Measurements from ENCODE around the gene GALNT14.

Gene GALNT14

DNA sequence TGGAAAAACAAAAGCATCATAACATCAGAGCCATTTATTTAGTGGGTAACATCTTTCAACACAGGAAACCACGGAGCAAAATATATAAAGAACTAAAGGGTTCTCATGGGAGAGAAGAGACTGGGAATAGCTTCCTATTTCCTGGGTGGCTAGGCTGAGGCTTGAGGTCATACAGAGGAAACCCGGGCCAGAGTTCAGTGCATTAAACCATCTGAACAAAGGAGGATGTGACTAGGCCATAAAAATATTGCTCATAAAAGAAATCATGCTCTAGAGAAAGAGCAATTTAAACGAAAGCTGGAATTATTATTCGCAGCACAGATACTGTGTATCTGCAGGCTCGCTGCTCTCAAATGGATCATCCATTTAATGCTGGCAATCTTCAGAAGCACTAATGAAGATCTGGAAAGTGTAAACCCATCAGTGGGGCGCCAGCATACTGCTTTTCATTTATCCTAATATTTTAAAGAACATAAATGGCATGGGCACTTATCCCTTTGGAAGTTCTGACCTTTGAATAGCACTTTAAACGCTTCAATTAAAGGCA, 83.3 kb downstream of the GALNT14 start:
- no peak overlapping the region for H3K4me3 ChIP-seq (ENCODE audit: low read depth, low read length)
- TF ChIP-seq, protein P1, sequence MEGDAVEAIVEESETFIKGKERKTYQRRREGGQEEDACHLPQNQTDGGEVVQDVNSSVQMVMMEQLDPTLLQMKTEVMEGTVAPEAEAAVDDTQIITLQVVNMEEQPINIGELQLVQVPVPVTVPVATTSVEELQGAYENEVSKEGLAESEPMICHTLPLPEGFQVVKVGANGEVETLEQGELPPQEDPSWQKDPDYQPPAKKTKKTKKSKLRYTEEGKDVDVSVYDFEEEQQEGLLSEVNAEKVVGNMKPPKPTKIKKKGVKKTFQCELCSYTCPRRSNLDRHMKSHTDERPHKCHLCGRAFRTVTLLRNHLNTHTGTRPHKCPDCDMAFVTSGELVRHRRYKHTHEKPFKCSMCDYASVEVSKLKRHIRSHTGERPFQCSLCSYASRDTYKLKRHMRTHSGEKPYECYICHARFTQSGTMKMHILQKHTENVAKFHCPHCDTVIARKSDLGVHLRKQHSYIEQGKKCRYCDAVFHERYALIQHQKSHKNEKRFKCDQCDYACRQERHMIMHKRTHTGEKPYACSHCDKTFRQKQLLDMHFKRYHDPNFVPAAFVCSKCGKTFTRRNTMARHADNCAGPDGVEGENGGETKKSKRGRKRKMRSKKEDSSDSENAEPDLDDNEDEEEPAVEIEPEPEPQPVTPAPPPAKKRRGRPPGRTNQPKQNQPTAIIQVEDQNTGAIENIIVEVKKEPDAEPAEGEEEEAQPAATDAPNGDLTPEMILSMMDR (IDR thresholded peaks at IDR 0.05; ENCODE audit: low read depth, low read length): no peak

DNA sequence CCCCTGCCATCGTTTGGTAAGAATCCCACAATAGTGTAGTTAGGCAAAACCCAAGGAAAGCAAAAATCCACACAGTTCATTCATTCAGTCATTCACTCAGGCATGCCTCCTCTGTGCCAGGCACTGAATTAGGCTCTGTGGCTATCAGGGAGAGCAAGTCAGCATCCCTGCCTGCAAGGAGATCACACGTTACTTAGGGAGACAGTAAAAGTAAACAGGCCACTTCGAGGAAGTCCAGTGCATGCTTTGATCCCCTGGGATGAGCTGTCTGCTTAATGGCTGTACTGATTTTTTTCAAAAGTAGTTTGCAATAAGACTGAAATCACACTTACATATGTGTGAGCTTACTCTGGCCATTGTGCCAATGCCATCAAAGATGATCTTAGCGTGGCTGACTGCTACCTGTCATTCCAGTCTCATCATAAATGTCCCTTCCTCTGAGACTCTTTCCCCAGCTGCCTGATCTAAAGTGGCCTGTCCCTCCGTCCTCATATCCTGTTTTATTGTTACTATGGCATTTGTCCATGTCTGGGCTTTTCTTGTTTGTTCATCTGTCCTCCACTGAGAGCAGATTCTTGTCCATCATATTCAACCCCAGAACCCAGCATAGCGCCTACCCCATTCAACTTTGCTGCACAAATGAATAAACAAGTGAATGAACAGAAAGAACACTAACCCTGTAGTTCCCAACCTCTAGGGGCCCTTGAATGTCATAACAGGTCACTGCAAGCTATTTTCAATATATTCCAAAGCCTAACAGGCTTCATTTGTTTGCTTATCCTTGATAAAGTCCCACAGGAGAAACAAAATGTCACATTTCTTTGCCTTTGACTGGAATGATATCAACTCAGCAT, 84.1 kb downstream of the GALNT14 start:
- H3K4me3 ChIP-seq (ENCODE audit: low read depth, low read length): no peak overlapping the region
- TF ChIP-seq, protein P1 (IDR thresholded peaks at IDR 0.05; ENCODE audit: low read depth, low read length): no peak

DNA sequence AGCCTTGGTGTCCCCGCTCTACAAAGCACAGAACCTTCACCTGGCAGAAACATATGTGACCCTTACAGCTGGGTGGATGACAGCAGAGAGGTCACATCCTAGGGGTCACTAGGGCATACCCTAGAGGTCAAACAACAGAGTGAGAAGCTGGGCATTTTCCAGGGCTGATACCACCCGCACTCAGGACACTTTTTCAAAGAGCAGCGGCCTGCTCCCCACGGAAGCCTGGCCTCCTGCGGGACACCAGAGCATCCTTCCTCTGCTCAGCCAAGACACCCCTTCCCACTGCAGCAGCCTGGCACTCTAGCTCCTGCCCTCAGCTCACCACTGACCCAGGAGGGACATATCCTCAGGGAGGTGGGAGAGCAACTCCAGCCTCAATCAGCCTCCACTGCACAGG, 86.0 kb downstream of the GALNT14 start:
- H3K4me3 ChIP-seq (ENCODE audit: low read depth, low read length): no peak overlapping the region
- TF ChIP-seq, protein P1 (IDR thresholded peaks at IDR 0.05; ENCODE audit: low read depth, low read length): no peak

DNA sequence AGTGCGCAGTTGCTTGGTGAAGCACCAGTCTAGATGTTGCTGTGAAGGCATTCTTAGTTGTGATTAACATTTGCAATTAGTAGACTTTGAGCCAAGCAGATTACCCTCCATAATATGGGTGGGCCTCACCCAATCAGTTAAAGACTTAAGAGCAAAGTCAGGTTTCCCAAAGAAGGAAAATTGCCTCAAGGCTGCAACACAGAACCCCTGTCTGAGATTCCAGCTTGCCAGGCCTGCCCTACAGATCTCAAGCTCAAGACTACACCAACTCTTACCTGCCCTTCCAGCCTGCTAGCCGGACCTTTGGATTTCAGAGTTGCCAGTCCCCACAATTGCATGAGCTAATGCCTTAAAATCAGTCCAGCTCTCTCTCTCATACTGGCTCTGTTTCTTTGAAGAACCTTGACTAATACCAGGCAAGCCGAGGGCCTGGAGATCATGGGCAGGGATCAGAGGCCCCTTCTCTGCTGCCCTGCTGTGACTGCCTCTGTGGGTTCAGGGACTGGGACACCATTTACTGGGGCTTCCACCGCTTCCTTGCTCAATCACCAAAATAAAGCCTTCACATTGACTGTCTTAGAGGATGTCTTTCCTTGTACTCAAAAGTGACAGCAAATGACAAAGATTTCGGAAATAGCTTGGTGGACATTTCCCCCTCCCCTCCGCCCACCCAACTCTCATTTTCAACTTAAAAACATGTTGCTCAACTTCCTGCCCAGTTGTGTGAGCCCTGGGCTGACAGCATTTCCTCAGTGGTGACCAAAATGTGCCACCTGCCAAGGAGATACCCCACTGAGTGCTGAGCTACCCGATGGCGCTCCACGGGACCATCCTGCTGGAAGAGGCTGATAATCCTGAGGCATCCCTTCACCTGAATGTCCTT, 86.7 kb downstream of the GALNT14 start:
- no peak overlapping the region for H3K4me3 ChIP-seq (ENCODE audit: low read depth, low read length)
- TF ChIP-seq, protein P1 (IDR thresholded peaks at IDR 0.05; ENCODE audit: low read depth, low read length): no peak

DNA sequence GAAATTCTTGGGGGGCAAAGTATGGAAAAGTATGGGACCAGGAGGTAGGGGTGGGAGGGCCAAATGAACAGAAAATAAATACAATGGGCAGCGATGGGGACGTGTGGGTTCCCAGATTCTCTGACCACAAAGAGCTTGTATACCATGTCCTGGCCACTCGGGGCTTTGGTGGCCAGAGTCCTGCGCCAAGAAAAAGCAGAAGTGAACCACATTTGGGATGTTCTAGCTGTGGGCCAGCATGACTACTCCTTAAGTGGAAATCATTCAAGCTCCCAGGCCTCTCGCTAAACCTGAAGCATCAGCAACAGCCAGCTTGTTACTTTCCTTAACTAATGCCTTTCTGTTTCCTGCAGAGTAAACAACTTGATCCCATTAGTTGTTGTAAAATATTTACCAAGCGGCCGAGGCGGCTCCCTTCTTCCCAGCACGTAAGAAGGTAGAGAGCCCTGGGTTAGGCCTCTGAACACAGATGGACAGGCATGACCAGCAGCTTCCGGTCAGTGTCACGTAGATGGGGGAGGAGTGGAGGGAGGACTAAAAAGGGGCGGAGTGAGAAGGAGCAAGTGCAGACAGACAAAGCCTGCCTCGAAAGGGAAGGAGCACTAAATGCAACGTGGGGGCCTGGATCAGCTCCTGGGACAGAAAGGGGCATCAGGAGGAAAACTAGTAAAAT, 88.2 kb downstream of the GALNT14 start:
- TF ChIP-seq, protein P1 (IDR thresholded peaks at IDR 0.05; ENCODE audit: low read depth, low read length): no peak
- H3K4me3 ChIP-seq (ENCODE audit: low read depth, low read length): no peak overlapping the region

DNA sequence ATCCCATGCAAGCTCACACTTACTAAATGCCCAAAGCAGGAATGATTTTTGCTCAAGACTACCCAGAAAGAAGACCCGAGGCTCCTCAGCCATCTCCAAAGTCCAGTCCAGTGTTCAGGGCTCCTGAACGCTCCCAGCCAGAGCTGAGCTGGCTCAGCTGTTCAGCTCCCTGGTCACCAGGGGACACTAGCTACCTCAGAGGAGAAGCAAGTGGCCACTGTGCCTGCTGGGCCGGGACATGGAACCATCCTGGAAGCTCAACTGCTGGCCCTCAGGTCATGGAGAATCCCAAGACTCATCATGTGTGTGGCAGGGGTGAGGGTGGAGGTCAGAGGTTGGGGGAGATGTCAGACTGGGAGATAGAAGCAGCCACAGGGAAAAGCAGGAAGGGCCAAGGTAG, 89.0 kb downstream of the GALNT14 start:
- TF ChIP-seq, protein P1 (IDR thresholded peaks at IDR 0.05; ENCODE audit: low read depth, low read length): no peak
- no peak overlapping the region for H3K4me3 ChIP-seq (ENCODE audit: low read depth, low read length)

All from WI38 (cell line).